Smooth muscle cell (in vitro differentiated cells): ENCODE results near the gene LAMA2. TPM values are rescaled to one million over a fixed set of nuclear protein-coding genes. Genes with fewer than 3 reads are reported as not detected.

Experiments used
- DNase-seq: peaks from one replicate; lab custom pipeline; 2025; ENCODE audit not compliant: unreplicated experiment; lab: John Stamatoyannopoulos, UW
- H2AFZ ChIP-seq: fragments of 200-600 bp; sonication (generic); 2 replicates; pipeline ENCODE4 v1.6.0; 2016; ENCODE audit warnings: antibody characterized with exemption, low read depth, mild to moderate bottlenecking
- H3F3A ChIP-seq: fragments of 200-600 bp; sonication (generic); 2 replicates; pipeline ENCODE4 v1.6.0; 2017; ENCODE audit warnings: antibody characterized with exemption, low read depth
- H3K27ac ChIP-seq: fragments of 200-600 bp; sonication (generic); 2 replicates; pipeline ENCODE4 v1.5.1; 2016; ENCODE audit warnings: low read depth, mild to moderate bottlenecking
- H3K27me3 ChIP-seq: fragments of 200-600 bp; sonication (generic); 2 replicates; pipeline ENCODE4 v1.6.1; 2016; ENCODE audit warnings: low read depth, mild to moderate bottlenecking
- H3K36me3 ChIP-seq: fragments of 200-600 bp; sonication (generic); 2 replicates; pipeline ENCODE4 v1.5.1; 2016; ENCODE audit warnings: low read depth
- H3K4me1 ChIP-seq: fragments of 200-600 bp; sonication (generic); 2 replicates; pipeline ENCODE4 v1.5.1; 2016; ENCODE audit warnings: low read depth
- H3K4me2 ChIP-seq: fragments of 200-600 bp; sonication (generic); 2 replicates; pipeline ENCODE4 v1.6.0; 2016; ENCODE audit warnings: mild to moderate bottlenecking
- H3K4me3 ChIP-seq: fragments of 200-600 bp; sonication (generic); 2 replicates; pipeline ENCODE4 v1.5.1; 2016; ENCODE audit warnings: mild to moderate bottlenecking
- H3K79me2 ChIP-seq: fragments of 200-600 bp; sonication (generic); 2 replicates; pipeline ENCODE4 v1.6.0; 2016; ENCODE audit warnings: low read depth, mild to moderate bottlenecking
- H3K9ac ChIP-seq: fragments of 200-600 bp; sonication (generic); 2 replicates; pipeline ENCODE4 v1.6.0; 2016; ENCODE audit warnings: low read depth
- H3K9me3 ChIP-seq: fragments of 200-600 bp; sonication (generic); replicated peaks from 2 replicates; pipeline ENCODE4 v1.5.1; 2016; ENCODE audit warnings: low read depth
- H4K20me1 ChIP-seq: fragments of 200-600 bp; sonication (generic); 2 replicates; pipeline ENCODE4 v1.6.0; 2016; ENCODE audit warnings: low read depth
- WGBS: methylation state at CpG from one replicate; pipeline ENCODE4 v1.1.7; 2016; ENCODE audit warnings: low lambda C conversion rate; 5-methylcytosine and 5-hydroxymethylcytosine counted together
- polyA plus RNA-seq: library from polyadenylated mRNA; unstranded; fragments of >200 nt; fragmentation: Nextera tagmentation; extraction: Ambion mirVana; gene quantifications from 2 replicates; pipeline ENCODE4 v1.2.1, GENCODE V29; 2016
- total RNA-seq: library from RNA; depleted of rRNA; stranded (reverse); fragments of >200 nt; gene quantifications from 2 replicates; pipeline ENCODE4 v1.2.3, GENCODE V29; 2014
- TF ChIP-seq, protein P1 (sequence below): fragments of 200-600 bp; sonication (generic); IDR thresholded peaks from 2 replicates; pipeline ENCODE4 v1.5.1; 2017; ENCODE audit warnings: borderline replicate concordance, mild to moderate bottlenecking, antibody characterized with exemption; ENCODE audit not compliant: insufficient read depth, poor library complexity, severe bottlenecking

LAMA2 gene
- total and polyA plus RNA-seq, 2 experiments from 2014 or later, result 21.7 to 92.9 TPM

DNA sequence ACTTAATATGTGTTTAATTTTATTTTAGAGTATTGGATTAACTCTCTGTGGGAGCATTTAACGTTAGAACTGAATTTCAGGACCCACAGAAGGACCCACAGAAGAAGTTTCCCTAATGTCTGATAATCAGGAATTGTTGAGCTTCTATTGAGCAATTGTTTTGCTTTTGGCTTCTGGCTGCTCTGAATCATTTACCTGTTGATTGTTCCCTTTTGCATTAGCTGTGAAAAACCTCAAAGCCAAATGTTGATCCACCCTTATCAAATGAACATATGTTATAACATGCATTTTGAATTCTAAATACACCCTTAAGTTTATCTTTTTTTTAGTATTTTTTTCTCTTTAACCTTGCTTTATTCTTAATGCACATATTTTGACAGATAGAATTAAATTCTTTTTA lies 393.5 kb downstream of the LAMA2 start:
- H3K9ac ChIP-seq, result no peak overlapping the region
- H3K27ac ChIP-seq, result no peak overlapping the region
- no peak for DNase-seq
- H3K4me3 ChIP-seq, result no peak overlapping the region
- no peaks in the 10 kb centered on the region for H3K36me3 ChIP-seq
- no peaks in the 10 kb centered on the region for H3K79me2 ChIP-seq
- H3K4me1 ChIP-seq, result no peaks in the 10 kb centered on the region
- WGBS, result 84% methylated on average over 1 of the region's 1 CpG
- TF ChIP-seq, protein P1, sequence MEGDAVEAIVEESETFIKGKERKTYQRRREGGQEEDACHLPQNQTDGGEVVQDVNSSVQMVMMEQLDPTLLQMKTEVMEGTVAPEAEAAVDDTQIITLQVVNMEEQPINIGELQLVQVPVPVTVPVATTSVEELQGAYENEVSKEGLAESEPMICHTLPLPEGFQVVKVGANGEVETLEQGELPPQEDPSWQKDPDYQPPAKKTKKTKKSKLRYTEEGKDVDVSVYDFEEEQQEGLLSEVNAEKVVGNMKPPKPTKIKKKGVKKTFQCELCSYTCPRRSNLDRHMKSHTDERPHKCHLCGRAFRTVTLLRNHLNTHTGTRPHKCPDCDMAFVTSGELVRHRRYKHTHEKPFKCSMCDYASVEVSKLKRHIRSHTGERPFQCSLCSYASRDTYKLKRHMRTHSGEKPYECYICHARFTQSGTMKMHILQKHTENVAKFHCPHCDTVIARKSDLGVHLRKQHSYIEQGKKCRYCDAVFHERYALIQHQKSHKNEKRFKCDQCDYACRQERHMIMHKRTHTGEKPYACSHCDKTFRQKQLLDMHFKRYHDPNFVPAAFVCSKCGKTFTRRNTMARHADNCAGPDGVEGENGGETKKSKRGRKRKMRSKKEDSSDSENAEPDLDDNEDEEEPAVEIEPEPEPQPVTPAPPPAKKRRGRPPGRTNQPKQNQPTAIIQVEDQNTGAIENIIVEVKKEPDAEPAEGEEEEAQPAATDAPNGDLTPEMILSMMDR, result no peak
- no peaks in the 10 kb centered on the region for H3K9me3 ChIP-seq
- no peaks in the 10 kb centered on the region for H4K20me1 ChIP-seq
- H3F3A ChIP-seq, result no peaks in the 10 kb centered on the region
- H3K27me3 ChIP-seq, result no peaks in the 10 kb centered on the region
- no peak overlapping the region for H2AFZ ChIP-seq
- no peak overlapping the region for H3K4me2 ChIP-seq

DNA sequence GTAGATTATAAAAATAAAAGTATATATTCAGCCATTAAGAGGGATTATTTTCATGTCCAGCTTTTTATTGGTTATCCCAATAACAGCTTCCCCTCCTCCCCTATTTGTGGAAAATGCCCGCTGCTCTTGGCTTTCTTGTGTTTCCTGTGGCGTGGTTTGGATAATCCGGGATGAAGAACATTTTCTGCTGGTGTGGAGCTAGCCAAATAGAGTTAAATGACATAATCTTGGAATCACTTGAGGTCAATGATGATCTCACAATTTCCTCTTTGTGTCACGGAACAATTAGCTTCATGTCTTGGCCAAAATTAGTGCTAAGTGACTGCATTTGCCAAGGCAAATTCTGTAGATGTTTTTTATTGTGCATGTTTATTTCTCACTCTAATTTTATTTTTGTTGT lies 394.0 kb downstream of the LAMA2 start:
- Histone ChIP-seq H3K9ac (no peak overlapping the region), H3F3A (no peaks in the 10 kb centered on the region), H3K79me2 (no peaks in the 10 kb centered on the region), H4K20me1 (no peaks in the 10 kb centered on the region), H3K4me3 (no peak overlapping the region), H3K4me1 (no peaks in the 10 kb centered on the region), H3K27ac (no peak overlapping the region), H3K27me3 (no peaks in the 10 kb centered on the region), H3K9me3 (no peaks in the 10 kb centered on the region), H2AFZ (no peak overlapping the region), H3K4me2 (no peak overlapping the region), H3K36me3 (no peaks in the 10 kb centered on the region)
- WGBS, result 83% methylated on average over 4 of the region's 4 CpGs
- TF ChIP-seq, protein P1, result no peak
- DNase-seq, result no peak

DNA sequence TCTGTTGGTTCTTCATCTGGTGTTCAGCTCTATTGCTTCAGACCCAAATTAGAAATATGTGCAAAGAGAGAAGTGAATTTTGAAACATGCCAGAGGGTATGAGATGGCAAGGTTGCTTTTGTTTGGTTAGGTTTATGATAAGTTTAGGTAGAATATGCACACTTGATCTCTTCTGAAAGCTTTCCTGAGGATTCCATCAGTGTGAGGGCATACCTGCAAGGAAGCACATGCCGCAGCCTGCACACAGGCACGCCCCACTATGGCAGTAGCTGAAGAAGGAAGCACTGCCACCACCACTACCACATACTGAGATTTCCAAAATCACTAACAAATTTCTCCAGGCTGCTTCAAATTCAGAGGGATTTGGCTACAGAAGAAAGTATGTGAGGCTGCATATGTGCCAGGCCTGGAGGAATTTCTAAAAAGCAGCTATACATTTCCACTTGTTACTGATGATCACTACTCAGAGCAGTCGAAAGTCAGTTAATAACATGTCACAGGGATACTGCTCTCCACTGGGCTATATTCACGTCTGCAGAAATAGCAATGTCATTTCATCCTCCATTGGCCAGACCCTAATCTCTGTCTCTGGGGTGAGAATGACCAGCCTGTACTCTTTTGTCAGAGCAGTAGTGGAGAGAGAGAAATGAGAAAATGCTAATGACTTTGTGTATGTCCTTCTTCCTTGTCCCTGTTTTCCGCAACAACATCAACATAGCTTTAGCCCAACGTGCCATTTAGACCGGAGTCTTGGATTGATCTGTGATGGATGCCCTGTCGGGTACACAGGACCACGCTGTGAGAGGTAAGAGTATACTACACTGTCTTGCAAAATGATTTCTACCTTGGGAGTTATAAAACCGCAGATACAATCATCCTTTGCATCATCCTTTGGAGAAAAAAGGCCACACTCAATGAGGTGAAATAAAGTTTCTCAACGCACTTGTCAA lies 396.7 kb downstream of the LAMA2 start:
- no peaks in the 10 kb centered on the region for H3K79me2 ChIP-seq
- TF ChIP-seq, protein P1, result no peak
- no peaks in the 10 kb centered on the region for H3K4me1 ChIP-seq
- H3K4me2 ChIP-seq, result no peak overlapping the region
- 89% methylated on average over 11 of the region's 11 CpGs for WGBS
- H3K9me3 ChIP-seq, result no peaks in the 10 kb centered on the region
- H2AFZ ChIP-seq, result no peak overlapping the region
- H3F3A ChIP-seq, result no peaks in the 10 kb centered on the region
- H3K27me3 ChIP-seq, result no peaks in the 10 kb centered on the region
- no peaks in the 10 kb centered on the region for H3K36me3 ChIP-seq
- H4K20me1 ChIP-seq, result no peaks in the 10 kb centered on the region
- H3K4me3 ChIP-seq, result no peak overlapping the region
- no peak for DNase-seq
- H3K9ac ChIP-seq, result no peak overlapping the region
- H3K27ac ChIP-seq, result no peak overlapping the region

DNA sequence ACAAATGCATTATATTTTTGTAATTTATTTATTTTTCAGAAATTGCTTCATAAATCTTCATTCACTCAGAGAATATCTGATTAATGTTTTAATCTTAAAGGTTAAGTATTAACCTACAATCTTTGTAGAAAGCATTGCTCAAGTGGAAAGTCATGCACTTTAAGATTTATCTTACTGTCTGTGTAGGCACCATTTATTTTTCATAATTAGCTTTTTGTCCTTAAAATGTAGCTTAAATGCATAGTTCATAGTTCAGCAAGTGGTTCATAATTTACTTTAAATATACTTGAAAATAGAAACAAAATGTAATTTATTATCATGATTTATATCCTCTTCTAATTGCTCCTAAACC lies 397.3 kb downstream of the LAMA2 start:
- H3K4me3 ChIP-seq, result no peak overlapping the region
- no peak overlapping the region for H3K27ac ChIP-seq
- H3K9me3 ChIP-seq, result no peaks in the 10 kb centered on the region
- TF ChIP-seq, protein P1, result no peak
- no peak overlapping the region for H2AFZ ChIP-seq
- H3K4me1 ChIP-seq, result no peaks in the 10 kb centered on the region
- H3F3A ChIP-seq, result no peaks in the 10 kb centered on the region
- no peaks in the 10 kb centered on the region for H3K79me2 ChIP-seq
- no peak overlapping the region for H3K4me2 ChIP-seq
- DNase-seq, result no peak
- no peaks in the 10 kb centered on the region for H4K20me1 ChIP-seq
- no peaks in the 10 kb centered on the region for H3K36me3 ChIP-seq
- H3K27me3 ChIP-seq, result no peaks in the 10 kb centered on the region
- H3K9ac ChIP-seq, result no peak overlapping the region
